ENCODE results near the gene AAK1. TPM values are rescaled to one million over a fixed set of nuclear protein-coding genes. Genes with fewer than 3 reads are reported as not detected.

AAK1 gene
- total RNA-seq, 1 donor from 2014 or later: 72.6 TPM

DNA sequence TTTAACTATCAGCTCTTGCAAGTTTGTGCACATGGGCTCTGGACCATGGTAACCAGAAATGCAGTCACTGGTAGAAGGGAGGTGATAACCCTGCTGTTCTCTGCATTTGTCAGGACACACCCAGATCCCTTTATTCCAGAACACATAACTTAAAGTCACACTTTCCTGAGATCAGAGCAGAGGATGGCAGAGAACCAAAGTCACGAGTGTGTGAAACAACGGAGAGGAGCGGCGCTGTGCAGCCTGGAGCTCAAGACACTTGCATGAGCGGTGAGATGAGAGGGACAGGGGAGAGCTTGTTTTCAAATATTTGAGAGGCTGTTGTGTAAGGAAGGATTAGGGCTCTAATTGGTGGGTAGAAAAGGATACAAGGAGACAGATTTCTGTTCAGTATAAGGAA lies 43.3 kb upstream of the AAK1 start:
- Histone ChIP-seq H3K27me3 (no peaks in the 10 kb centered on the region), H3K36me3 (no peaks in the 10 kb centered on the region), H3K9me3 (no peaks in the 10 kb centered on the region), H3K4me3 (no peak overlapping the region), H3K4me1 (peaks cover 16% of the 10 kb centered on the region), H3K27ac (no peak overlapping the region)
- ATAC-seq (peak; percentile 76), DNase-seq (no peak)
- intact Hi-C loops (cut with DNase I): no loop called here
- TF ChIP-seq, protein P1, sequence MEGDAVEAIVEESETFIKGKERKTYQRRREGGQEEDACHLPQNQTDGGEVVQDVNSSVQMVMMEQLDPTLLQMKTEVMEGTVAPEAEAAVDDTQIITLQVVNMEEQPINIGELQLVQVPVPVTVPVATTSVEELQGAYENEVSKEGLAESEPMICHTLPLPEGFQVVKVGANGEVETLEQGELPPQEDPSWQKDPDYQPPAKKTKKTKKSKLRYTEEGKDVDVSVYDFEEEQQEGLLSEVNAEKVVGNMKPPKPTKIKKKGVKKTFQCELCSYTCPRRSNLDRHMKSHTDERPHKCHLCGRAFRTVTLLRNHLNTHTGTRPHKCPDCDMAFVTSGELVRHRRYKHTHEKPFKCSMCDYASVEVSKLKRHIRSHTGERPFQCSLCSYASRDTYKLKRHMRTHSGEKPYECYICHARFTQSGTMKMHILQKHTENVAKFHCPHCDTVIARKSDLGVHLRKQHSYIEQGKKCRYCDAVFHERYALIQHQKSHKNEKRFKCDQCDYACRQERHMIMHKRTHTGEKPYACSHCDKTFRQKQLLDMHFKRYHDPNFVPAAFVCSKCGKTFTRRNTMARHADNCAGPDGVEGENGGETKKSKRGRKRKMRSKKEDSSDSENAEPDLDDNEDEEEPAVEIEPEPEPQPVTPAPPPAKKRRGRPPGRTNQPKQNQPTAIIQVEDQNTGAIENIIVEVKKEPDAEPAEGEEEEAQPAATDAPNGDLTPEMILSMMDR (IDR thresholded peaks at IDR 0.05): no peak

- intact Hi-C loops (cut with DNase I): no loop called here
- DNase-seq (no peak), ATAC-seq (peak; percentile 43)
- H3K27me3 ChIP-seq: no peaks in the 10 kb centered on the region
- H3K36me3 ChIP-seq: no peaks in the 10 kb centered on the region
- H3K4me3 ChIP-seq: no peak overlapping the region
- TF ChIP-seq, protein P1 (IDR thresholded peaks at IDR 0.05): no peak
- H3K27ac ChIP-seq: no peak overlapping the region
- peaks cover 16% of the 10 kb centered on the region for H3K4me1 ChIP-seq
- H3K9me3 ChIP-seq: no peaks in the 10 kb centered on the region
Measured at GRCh38 chr2:69685321-69686048, 41.9 kb upstream of the AAK1 start.

DNA sequence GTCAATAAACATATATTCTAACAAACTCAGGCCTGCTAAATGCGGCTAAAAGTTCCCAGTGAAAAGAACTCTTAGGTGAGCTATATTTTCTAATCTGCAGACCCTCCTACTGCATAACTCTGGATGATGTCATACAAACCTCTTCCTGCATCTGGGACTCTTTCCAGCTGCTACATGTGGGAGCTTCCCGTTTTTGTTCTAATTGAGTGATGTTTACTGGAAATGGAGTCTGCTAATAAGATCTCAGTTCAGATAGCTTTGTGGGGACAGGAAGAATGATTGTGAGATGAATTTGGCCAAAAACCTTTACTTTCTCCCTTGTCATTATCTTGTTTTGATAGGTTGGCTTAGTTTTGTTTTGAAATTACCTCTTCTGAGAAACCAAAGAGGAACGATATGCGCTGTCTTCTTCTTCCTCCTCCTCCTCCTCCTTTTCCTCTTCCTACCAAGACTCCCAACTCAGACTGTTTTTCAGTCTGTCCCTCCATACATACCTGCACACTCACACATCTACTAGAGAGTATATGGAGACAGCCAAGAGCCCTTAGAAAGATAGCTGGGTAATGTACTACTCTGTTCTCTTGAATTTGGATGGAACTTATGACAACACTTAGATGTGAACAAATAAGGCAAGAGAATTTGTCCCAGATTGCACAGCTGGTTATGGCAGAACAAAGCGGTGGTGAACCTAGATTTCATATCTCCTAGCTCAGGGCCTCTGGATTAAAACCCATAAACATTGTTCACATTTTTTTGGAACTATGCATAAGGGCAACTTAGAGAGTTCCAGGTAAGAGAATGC lies 39.8 kb upstream of the AAK1 start:
- TF ChIP-seq, protein P1 (IDR thresholded peaks at IDR 0.05): no peak
- DNase-seq (no peak), ATAC-seq (peak; percentile 77)
- Histone ChIP-seq H3K27me3 (no peaks in the 10 kb centered on the region), H3K4me3 (no peak overlapping the region), H3K9me3 (no peaks in the 10 kb centered on the region), H3K27ac (peak overlapping the region; percentile 71), H3K36me3 (no peaks in the 10 kb centered on the region), H3K4me1 (peaks cover 16% of the 10 kb centered on the region)
- intact Hi-C loops (cut with DNase I): no loop called here

DNA sequence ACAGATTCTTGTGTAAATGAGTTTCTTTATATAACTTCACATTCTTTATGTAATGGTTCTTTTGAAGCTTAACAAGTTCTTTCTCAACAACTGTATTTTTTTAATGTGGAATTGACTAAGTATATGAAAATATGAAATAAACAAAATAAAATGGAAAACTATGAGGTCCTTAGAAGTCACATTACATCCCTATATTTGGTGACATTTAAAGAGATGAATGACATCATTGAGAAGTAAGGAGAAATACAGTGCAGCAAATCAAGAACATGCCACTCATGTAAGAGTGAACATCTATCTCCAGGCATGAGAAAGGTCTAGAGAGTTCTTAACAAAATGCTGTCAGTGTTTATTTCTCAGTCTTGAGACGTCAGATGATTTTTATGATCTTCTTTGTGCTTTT lies 39.0 kb upstream of the AAK1 start:
- peaks cover 16% of the 10 kb centered on the region for H3K4me1 ChIP-seq
- no peaks in the 10 kb centered on the region for H3K9me3 ChIP-seq
- DNase-seq (no peak), ATAC-seq (no peak)
- H3K4me3 ChIP-seq: no peak overlapping the region
- intact Hi-C loops (cut with DNase I): no loop called here
- TF ChIP-seq, protein P1 (IDR thresholded peaks at IDR 0.05): no peak
- H3K27me3 ChIP-seq: no peaks in the 10 kb centered on the region
- no peaks in the 10 kb centered on the region for H3K36me3 ChIP-seq
- no peak overlapping the region for H3K27ac ChIP-seq

DNA sequence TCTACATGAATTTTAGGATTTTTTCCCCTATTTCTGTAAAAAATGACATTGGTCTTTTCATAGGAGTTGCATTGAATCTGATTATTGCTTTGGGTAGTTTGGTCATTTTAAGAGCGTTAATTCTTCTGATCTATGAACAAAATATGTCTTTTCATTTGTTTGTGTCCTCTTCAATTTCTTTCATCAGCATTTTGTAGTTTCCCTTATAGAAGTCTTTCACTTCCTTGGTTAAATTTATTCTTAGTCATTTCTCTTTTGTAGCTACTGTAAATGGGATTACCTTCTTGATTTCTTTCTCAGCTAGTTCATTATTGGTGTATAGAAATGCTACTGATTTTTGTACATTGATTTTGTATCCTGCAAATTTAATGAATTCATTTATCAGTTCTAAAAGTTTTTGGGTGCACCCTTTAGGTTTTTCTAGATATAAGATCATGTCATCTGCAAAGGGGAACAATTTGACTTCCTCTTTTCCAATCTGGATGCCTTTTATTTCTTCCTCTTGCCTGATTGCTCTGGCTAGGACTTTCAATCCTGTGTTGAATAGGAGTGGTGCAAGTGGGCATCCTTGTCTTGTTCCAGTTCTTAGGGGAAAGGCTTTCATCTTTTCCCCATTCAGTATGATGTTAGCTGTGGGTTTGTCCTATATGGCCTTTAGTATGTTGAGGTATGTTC lies 36.6 kb upstream of the AAK1 start:
- DNase-seq (no peak), ATAC-seq (no peak)
- Histone ChIP-seq H3K4me1 (peaks cover 16% of the 10 kb centered on the region), H3K27ac (no peak overlapping the region), H3K27me3 (no peaks in the 10 kb centered on the region), H3K9me3 (no peaks in the 10 kb centered on the region), H3K36me3 (no peaks in the 10 kb centered on the region), H3K4me3 (no peak overlapping the region)
- intact Hi-C loops (cut with DNase I): no loop called here
- TF ChIP-seq, protein P1 (IDR thresholded peaks at IDR 0.05): no peak

Measured in upper lobe of right lung (tissue), 1 donor.